SH-SY5Y (cell line): ENCODE results near the gene FAM177B.

ENCODE experiments used
- GATA2 ChIP-seq: IDR thresholded peaks from 2 replicates; pipeline ENCODE4 v1.6.1; 2011; ENCODE audit warnings: mild to moderate bottlenecking, low read depth, low read length
- GATA3 ChIP-seq: IDR thresholded peaks from 2 replicates; pipeline ENCODE4 v1.6.1; 2011; ENCODE audit warnings: low read depth, mild to moderate bottlenecking, low read length, moderate library complexity

Gene FAM177B

DNA sequence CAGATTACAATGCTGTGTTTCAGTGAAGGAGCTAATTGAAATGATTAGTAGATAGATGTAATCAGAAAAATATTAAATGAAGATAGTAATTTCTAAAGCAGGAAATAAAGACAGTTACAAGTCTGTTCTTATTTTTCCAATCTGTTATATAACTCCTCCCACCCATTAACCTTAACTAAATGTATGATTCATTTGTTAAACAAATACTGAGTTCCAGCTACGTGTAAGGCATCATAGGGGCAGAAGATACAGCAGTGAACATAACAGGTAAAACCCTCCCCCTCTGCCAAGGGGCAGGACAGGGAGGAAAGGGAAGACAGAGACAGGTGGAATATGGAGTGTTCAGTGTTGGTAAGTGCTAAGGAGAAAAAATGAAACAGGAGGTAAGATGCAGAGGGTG lies at the start of gene FAM177B:
Gene FAM177B, plus strand, starts transcription at position 231 of the 400 bp plus-strand sequence. CDS start 9,344 bp downstream, outside the sequence.
- TF ChIP-seq GATA2 (no peak), GATA3 (no peak)

DNA sequence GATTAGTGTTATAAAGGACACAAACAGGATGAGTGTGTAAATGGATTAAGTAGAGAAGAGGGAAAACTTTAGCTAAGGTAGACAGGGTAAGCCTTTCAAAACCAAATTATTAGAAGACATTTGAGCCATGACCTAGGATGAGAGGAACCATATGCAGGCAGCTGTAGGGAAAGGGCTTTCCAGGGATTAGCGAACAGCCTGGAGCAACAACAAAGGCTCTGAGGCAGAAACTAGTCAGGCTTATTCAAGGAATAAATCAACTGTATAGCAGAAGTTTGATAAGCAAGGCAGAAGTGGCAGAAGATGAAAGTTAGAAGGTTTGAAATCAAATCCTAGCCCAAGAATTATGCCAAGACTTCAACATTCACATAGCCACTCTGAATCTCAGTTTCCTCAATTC lies 46.0 kb upstream of the FAM177B start:
- TF ChIP-seq GATA3: no peak
- TF ChIP-seq GATA2: no peak

DNA sequence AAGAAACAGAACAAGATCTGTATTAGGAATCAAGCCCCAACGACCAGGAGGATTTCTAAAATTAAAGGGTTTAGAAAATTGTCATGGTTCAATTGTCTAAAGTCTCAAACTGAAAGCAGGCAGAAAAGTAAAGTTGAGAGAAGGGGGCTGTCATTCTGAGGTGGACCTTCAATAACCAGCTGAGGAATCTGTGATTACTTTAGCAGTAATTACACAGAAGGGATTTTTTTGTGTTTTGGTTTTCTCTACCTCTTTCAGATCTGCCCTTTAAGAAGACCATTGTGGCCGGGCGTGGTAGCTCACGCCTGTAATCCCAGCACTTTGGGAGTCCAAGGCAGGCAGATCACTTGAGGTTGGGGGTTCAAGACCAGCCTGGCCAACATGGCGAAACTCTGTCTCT lies 42.1 kb upstream of the FAM177B start:
- TF ChIP-seq GATA3 (no peak), GATA2 (no peak)

DNA sequence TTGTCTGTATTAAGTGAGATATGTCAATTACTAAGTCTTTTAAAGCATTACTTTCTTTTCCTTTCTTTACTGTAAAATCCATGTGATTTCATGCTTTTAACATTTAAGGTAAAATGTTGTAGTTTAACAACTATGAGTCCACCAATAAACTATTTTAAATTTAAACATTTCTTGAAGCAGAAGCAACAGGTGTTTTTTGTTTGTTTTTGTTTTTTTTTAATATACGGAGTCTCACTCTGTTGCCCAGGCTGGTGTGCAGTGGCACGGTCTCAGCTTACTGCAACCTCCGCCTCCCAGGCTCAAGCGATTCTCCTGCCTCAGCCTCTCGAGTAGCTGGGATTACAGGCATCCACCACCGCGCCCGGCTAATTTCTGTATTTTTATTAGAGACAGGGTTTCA lies 40.3 kb upstream of the FAM177B start:
- TF ChIP-seq GATA3: no peak
- no peak for TF ChIP-seq GATA2

DNA sequence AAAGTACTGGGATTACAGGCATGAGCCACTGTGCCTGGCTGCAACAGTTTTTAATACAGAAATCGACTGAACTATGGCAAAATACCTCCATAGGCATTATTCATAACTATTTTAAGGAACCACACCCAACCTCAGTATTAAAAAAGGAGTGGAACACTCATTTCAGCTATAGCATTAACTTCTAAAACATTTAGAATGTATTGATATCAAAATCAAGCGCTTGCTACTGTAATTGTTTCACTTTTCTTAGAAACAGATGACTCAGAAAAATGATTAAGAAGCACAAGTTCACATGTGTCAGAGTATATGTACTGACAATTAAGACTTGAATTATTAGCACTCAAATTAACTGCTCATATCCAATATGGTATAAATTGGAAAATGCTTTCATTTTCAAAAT lies 39.8 kb upstream of the FAM177B start:
- TF ChIP-seq GATA2: no peak
- TF ChIP-seq GATA3: no peak

DNA sequence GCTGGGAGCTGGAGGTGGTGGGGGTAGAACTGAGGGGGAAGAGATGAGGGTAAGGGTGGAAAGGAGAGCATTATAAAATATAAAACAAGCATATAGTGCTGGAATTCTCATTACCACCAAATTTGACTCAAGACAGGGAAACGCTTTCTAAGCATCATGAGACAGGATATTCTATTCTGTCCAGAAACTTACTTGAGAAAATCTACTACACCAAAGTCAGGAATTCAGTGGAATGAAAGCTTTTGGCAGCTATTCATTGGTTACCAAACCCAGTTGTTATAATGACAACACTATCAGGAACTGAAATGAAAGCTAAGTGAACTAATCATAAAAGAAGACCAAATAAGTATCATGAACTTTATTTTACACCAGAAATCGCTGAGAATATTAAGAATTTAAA lies 39.2 kb upstream of the FAM177B start:
- TF ChIP-seq GATA3: no peak
- no peak for TF ChIP-seq GATA2

DNA sequence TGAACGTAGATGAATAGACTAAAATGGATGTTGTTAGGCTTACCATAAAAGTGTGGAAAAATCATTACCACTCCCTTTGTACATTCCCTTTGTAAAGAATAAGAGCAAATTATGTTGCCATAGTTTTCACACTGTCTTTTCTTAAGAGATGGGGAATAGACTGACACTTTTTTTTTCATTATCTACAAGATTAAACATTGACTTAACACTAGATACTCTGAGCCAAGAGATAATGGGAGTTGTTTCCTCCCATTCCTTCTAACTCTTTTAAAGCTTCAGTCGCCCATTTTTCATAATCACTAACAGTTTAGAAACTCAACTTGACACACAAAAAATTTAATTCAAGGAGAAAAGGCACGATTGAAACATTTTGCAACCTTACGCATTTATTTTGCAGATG lies 34.8 kb upstream of the FAM177B start:
- no peak for TF ChIP-seq GATA2
- TF ChIP-seq GATA3: no peak

DNA sequence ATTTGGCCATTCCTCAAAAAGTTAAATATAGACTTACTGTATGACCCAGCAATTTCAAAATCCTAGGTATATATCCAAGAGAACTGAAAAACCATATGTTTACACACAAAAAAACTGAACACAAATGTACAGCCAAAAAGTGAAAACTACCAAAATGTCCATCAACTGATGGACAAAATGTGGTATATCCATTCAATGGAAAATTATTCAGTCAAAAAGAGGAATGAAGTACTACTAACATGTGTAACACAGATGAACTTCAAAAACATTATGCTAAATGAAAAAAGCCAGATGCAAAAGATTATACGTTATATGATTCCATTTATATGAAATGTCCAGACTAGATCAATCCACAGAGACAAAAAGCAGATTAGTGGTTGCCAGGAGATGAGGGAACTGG lies 32.7 kb upstream of the FAM177B start:
- TF ChIP-seq GATA3: no peak

DNA sequence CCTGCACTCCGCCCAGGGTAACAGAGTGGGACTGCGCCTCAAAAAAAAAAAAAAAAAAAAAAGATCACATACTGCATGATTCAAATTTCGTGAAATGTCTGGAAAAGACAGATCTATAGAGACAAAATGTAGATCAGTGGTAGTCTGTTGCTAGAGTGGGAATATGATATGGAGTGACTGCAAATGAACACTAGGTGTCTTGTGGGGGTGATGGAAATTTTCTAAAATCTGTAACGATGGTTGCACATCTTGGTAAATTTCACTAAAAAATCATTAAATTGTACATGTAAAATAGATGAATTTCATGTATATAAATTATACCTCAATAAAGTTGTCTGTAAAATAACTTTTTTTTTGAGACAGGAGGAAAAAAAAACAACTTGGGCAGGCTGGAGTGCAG lies 30.2 kb upstream of the FAM177B start:
- TF ChIP-seq GATA3: no peak
- no peak for TF ChIP-seq GATA2

DNA sequence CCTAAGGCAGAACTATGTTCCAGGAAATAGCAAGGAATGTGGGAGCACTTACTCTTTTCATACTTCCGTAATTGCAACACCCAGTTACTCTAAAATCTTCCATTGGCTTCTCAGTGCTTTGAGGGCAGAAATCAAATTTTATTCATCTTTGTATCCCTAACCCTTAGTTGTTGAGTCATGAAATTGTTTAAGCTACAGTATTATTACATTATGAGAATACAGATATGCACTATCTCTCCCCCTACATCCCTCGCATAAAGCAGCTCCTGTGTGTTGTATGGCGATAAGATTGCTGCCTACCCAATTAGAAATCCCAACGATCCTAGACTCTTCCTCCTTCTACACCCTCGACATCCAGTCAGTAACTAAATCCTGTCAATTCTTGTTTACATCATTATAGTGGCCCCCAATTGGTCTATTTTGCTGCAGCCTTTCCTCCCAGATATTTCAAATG lies 27.3 kb upstream of the FAM177B start:
- TF ChIP-seq GATA2: 0 out of 2 replicates have a peak, but pooled peaks have one; percentile 10
- TF ChIP-seq GATA3: no peak

DNA sequence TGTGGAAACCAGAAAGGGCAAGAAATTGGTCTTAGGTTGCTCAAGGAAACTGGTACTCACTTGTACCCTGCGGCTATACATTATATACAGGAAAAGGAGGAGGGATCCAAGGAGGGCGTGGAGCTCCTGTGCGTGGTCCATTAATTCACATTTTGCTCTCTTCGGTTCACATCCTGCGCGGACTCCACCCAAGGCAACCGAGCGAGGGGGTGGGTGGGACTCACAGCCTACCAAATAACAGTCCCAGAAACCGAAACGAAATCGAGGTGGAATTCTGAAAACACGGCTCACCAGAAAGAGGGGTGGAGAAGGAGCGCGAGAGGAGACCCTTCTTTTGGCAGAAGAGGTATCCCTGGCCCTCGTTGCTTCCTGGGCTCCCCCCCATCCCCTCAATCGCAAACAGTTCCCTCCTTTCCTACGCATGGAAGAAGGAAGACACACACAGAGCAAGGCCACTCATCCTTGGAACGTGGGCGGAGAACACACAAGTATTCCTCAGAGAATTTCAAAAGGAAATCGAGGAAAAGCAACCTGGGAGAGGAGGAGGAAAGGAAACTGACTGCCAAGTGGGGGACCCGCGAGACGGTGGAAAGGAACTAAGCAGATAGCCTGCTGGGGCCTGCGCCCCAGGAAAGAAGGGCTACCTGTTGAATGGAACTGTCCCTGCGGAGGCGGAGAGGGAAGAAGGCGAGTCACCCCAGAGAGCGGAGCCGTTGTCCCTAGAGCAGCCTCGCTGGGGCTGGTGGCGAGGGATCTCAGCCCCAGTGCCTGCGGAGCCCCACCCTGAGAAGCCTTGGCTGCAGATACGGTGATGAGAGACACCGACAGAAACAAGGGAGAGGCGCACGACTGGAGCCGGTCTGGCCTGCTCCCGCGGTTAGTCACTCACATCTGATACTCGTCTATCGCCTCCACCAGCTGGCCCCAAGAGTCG lies 25.4 kb upstream of the FAM177B start:
- TF ChIP-seq GATA3: no peak
- TF ChIP-seq GATA2: no peak

DNA sequence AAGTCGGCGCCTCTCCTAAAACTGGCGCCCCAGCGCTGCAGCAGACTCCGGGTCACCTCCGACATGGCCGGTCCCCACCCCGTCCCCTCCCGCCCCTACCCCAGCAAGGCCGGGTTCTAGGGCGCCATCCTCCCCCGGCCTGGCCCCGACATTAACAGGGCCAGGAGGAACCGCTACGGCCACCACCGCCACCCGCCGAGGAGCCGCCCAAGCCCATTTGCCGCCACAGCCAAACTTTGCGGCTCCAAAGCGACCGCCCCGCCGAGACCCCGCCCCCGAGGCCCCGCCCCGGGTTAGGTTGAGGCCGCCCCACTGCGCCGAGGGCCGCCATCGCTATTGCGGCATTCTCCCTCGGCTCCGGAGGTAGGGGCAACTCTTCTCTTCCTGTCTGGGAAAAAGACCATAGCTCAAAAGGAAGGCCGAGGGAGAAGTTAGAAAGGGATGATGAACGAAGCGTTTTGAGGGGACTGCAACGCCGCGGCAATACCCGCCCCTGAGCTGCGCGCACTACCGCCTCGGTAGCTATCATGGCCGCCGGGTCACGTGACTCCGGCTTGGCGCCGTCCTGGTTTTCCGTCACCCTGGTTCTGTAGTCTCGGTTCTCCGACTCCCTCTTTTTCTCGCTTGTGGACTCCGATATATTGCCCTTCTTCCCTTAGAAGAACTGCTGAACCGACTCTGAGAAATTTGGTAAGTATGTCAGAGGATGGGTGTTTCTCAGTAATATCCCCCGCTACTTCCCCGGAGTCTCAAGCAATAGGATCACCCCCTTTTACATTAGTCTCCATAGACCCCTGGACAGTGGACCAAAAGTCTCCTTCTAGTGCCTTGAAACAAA lies 24.5 kb upstream of the FAM177B start, which contains the start of the genes AIDA and BROX:
Gene AIDA, minus strand, starts transcription at position 239 of the 838 bp plus-strand sequence. Its CDS starts 174 bp downstream, at position 65.
Gene BROX, plus strand, starts transcription at position 312 of the 838 bp plus-strand sequence. CDS start 3,136 bp downstream, outside the sequence.
- no peak for TF ChIP-seq GATA3
- TF ChIP-seq GATA2: no peak

DNA sequence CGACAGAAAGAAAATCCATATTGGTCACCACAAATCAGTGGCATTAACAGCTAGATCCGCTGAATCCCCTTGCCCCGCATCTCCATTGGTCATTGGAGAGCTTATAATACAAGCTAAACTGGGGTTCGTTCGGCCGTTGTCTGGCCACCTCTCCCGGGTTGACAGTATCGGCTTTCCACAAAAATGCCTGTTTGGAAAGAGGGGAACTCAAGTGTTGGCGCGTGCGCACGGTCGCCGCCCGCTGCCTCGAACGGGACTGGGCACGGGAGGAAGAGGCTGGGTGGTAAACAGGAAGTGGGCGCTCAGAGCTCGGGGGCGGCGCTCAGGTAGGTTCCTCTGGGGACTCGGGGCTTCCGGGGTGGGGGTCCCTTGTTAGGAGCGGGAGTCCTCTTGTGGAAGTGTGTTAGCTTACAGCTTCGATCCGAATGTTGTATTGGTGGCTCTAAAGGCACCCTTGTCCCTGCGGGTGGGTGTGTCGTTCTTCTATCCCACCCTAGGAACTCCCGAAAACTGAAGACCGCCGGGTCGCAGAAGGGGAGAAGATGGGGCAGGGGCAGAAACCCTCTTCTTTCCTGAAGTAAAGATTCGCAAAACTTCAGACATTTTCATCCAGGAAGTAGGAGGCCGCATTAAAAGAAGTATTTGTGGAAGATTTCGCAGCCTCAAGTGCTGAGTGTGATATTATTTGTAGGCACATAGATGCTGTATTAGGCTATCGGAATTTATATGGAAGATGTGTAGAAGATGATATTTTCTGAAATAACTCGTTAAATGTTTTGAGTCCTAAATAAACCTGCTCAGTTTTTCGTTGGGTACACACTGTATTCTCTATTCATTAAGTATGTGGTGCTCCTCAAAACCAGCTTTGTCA lies 23.7 kb upstream of the FAM177B start:
- TF ChIP-seq GATA2 (no peak), GATA3 (no peak)
